ENCODE results near the gene WSCD2.

DNA sequence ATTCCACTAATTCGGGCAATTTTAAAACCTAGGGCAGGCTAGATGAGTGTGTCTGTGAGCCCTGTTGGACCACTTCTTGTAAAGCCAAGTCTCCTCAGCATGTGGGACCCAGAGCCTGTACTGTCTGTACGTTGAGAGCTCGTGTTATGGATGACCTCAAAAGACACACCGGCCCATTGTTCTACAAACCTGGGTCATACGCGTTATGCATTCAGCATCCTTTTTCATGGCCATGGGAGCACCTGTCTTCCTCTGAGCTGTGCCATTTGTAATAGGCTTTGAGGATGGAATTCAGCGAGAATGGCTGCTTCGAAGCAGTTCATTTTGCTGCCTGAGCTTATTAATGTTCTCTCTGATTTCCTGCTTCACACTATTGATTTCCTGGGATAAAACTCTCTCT, 15.0 kb downstream of the WSCD2 start:
- no peak for TF ChIP-seq EZH2 (IDR thresholded peaks at IDR 0.05)
- TF ChIP-seq POLR2AphosphoS5 (IDR thresholded peaks at IDR 0.05; ENCODE audit: borderline replicate concordance, low read depth, low read length) = no peak
- no peak for TF ChIP-seq FOXP2 (optimal IDR thresholded peaks at IDR 0.05; ENCODE audit: control extremely low read depth, extremely low read length, insufficient read depth)
